ENCODE results near the gene NPSR1. TPM values are rescaled to one million over a fixed set of nuclear protein-coding genes. Genes with fewer than 3 reads are reported as not detected.

NPSR1 gene
- total RNA-seq, 1 donor from 2014 or later: not detected

GRCh38 chr7:34835901-34836600 is 178.0 kb downstream of the NPSR1 start:
- intact Hi-C loops (cut with DNase I): no loop called here
- H3K27ac ChIP-seq: no peak overlapping the region
- no peak overlapping the region for H3K4me3 ChIP-seq
- no peak for DNase-seq (ENCODE audit: low spot score in 2 of 2)
- no peaks in the 10 kb centered on the region for H3K36me3 ChIP-seq
- no peaks in the 10 kb centered on the region for H3K27me3 ChIP-seq
- H3K9me3 ChIP-seq: no peaks in the 10 kb centered on the region
- no peak for TF ChIP-seq CTCF (IDR thresholded peaks at IDR 0.05)
- no peaks in the 10 kb centered on the region for H3K4me1 ChIP-seq

GRCh38 chr7:34837316-34837715 is 179.3 kb downstream of the NPSR1 start:
- no peak for TF ChIP-seq CTCF (IDR thresholded peaks at IDR 0.05)
- Histone ChIP-seq H3K27ac (no peak overlapping the region), H3K9me3 (no peaks in the 10 kb centered on the region), H3K4me3 (no peak overlapping the region), H3K36me3 (no peaks in the 10 kb centered on the region), H3K27me3 (no peaks in the 10 kb centered on the region), H3K4me1 (no peaks in the 10 kb centered on the region)
- DNase-seq (ENCODE audit: low spot score in 2 of 2): no peak
- intact Hi-C loops (cut with DNase I): no loop called here

- intact Hi-C loops (cut with DNase I): no loop called here
- no peak for TF ChIP-seq CTCF (IDR thresholded peaks at IDR 0.05)
- Histone ChIP-seq H3K27ac (no peak overlapping the region), H3K36me3 (no peaks in the 10 kb centered on the region), H3K4me3 (no peak overlapping the region), H3K27me3 (no peaks in the 10 kb centered on the region), H3K9me3 (no peaks in the 10 kb centered on the region), H3K4me1 (no peaks in the 10 kb centered on the region)
- DNase-seq (ENCODE audit: low spot score in 2 of 2): no peak
Observed at GRCh38 chr7:34837801-34838201, 179.8 kb downstream of the NPSR1 start.

- no peaks in the 10 kb centered on the region for H3K27me3 ChIP-seq
- no peaks in the 10 kb centered on the region for H3K36me3 ChIP-seq
- intact Hi-C loops (cut with DNase I): no loop called here
Observed at GRCh38 chr7:34838329-34838728, 180.3 kb downstream of the NPSR1 start.

GRCh38 chr7:34839645-34840044 is 181.6 kb downstream of the NPSR1 start:
- Histone ChIP-seq H3K27ac (no peak overlapping the region), H3K4me1 (no peaks in the 10 kb centered on the region), H3K4me3 (no peak overlapping the region), H3K9me3 (no peaks in the 10 kb centered on the region), H3K36me3 (no peaks in the 10 kb centered on the region), H3K27me3 (no peaks in the 10 kb centered on the region)
- no peak for DNase-seq (ENCODE audit: low spot score in 2 of 2)
- intact Hi-C loops (cut with DNase I): no loop called here
- no peak for TF ChIP-seq CTCF (IDR thresholded peaks at IDR 0.05)

More at GRCh38 chr7:34838329-34838728, 180.3 kb downstream of the NPSR1 start:
- no peak overlapping the region for H3K27ac ChIP-seq
- no peak for TF ChIP-seq CTCF (IDR thresholded peaks at IDR 0.05)
- no peaks in the 10 kb centered on the region for H3K4me1 ChIP-seq
- no peak overlapping the region for H3K4me3 ChIP-seq
- no peak for DNase-seq (ENCODE audit: low spot score in 2 of 2)
- no peaks in the 10 kb centered on the region for H3K9me3 ChIP-seq
